DND-41 (cell line): ENCODE data around the gene UNC119.

Source experiments
- ATAC-seq: fragments of 200-7000 bp; cut with Tn5 transposase; 3 replicates; pipeline ENCODE4 v1.9.1; 2021; ENCODE audit warnings: low read depth; ENCODE audit not compliant: insufficient read depth
- DNase-seq: peaks from one replicate; pipeline ENCODE4 v3.0.0-alpha.2; 2020
- H2AFZ ChIP-seq: 2 replicates; pipeline ENCODE4 v1.6.0; 2012; ENCODE audit warnings: low read depth, low read length
- H3K27ac ChIP-seq: 2 replicates; pipeline ENCODE4 v1.5.1; 2012; ENCODE audit warnings: low read length, inconsistent platforms
- H3K27me3 ChIP-seq: fragments of 200-600 bp; sonication (generic); 2 replicates; pipeline ENCODE4 v1.6.0; 2012; ENCODE audit warnings: low read length, mild to moderate bottlenecking, inconsistent platforms; ENCODE audit not compliant: insufficient read depth, poor library complexity
- H3K36me3 ChIP-seq: 2 replicates; pipeline ENCODE4 v1.5.1; 2012; ENCODE audit warnings: low read length, inconsistent platforms; ENCODE audit not compliant: insufficient read depth
- H3K4me1 ChIP-seq: 2 replicates; pipeline ENCODE4 v1.5.1; 2012; ENCODE audit warnings: mild to moderate bottlenecking, low read length; ENCODE audit not compliant: insufficient read depth
- H3K4me2 ChIP-seq: 2 replicates; pipeline ENCODE4 v1.6.0; 2012; ENCODE audit warnings: mild to moderate bottlenecking, moderate library complexity, low read length, inconsistent platforms; ENCODE audit not compliant: insufficient read depth
- H3K4me3 ChIP-seq, 2 experiments: fragments of 200-600 bp in 1 of 2; shearing (Covaris generic) in 1 of 2; 2 replicates each; pipeline ENCODE4 v1.5.1; 2012 to 2016; ENCODE audit warnings: inconsistent platforms in 2 of 2, low read length in 2 of 2, mild to moderate bottlenecking in 2 of 2, low read depth in 1 of 2, moderate library complexity in 1 of 2
- H3K79me2 ChIP-seq: 2 replicates; pipeline ENCODE4 v1.6.0; 2012; ENCODE audit warnings: low read length, inconsistent platforms; ENCODE audit not compliant: insufficient read depth
- H3K9ac ChIP-seq: 2 replicates; pipeline ENCODE4 v1.6.0; 2012; ENCODE audit warnings: low read depth, mild to moderate bottlenecking, inconsistent platforms, low read length, moderate library complexity
- H3K9me3 ChIP-seq: 2 replicates; pipeline ENCODE4 v1.5.1; 2012; ENCODE audit warnings: low read length, moderate library complexity, mild to moderate bottlenecking, inconsistent platforms; ENCODE audit not compliant: insufficient read depth, severe bottlenecking
- H4K20me1 ChIP-seq: 2 replicates; pipeline ENCODE4 v1.6.0; 2012; ENCODE audit warnings: low read length; ENCODE audit not compliant: insufficient read depth
- CTCF ChIP-seq: IDR thresholded peaks from 2 replicates; pipeline ENCODE4 v1.5.1; 2012; ENCODE audit warnings: borderline replicate concordance, low read length, moderate library complexity, mild to moderate bottlenecking; ENCODE audit not compliant: poor library complexity, severe bottlenecking; ENCODE audit errors: extremely low read depth
- EZH2 ChIP-seq: IDR thresholded peaks from 3 replicates; pipeline ENCODE4 v1.6.1; 2012; ENCODE audit warnings: borderline replicate concordance, low read depth, mild to moderate bottlenecking, moderate library complexity, low read length, inconsistent platforms; ENCODE audit not compliant: severe bottlenecking

UNC119 gene

GRCh38 chr17:28519236-28519635 is 33.2 kb downstream of the UNC119 start:
- ATAC-seq (peak; percentile 100), DNase-seq (peak; percentile 82)
- Histone ChIP-seq H3K9ac (no peak overlapping the region), H3K9me3 (no peaks in the 10 kb centered on the region), H3K79me2 (no peaks in the 10 kb centered on the region), H2AFZ (no peak overlapping the region), H3K36me3 (no peaks in the 10 kb centered on the region), H3K4me1 (peaks cover 6% of the 10 kb centered on the region), H3K27ac (no peak overlapping the region), H3K4me2 (no peak overlapping the region), H3K27me3 (peaks cover 4% of the 10 kb centered on the region), H4K20me1 (no peaks in the 10 kb centered on the region), H3K4me3 (no peak overlapping the region)
- TF ChIP-seq EZH2 (no peak), CTCF (no peak)

- no peak overlapping the region for H3K9ac ChIP-seq
- H3K79me2 ChIP-seq: no peaks in the 10 kb centered on the region
- H4K20me1 ChIP-seq: no peaks in the 10 kb centered on the region
- no peaks in the 10 kb centered on the region for H3K9me3 ChIP-seq
- H3K4me2 ChIP-seq: no peak overlapping the region
- no peak for DNase-seq
- no peaks in the 10 kb centered on the region for H3K36me3 ChIP-seq
- H2AFZ ChIP-seq: no peak overlapping the region
- no peak for ATAC-seq
- no peak overlapping the region for H3K27ac ChIP-seq
- H3K27me3 ChIP-seq: peaks cover 7% of the 10 kb centered on the region
- peaks cover 6% of the 10 kb centered on the region for H3K4me1 ChIP-seq
- TF ChIP-seq EZH2 (no peak), CTCF (no peak)
- H3K4me3 ChIP-seq: no peak overlapping the region
These were observed 33.8 kb downstream of the UNC119 start for GRCh38 chr17:28518578-28518977.

GRCh38 chr17:28518132-28518531 is 34.3 kb downstream of the UNC119 start:
- Histone ChIP-seq H3K4me3 (no peak overlapping the region), H3K9ac (no peak overlapping the region), H2AFZ (no peak overlapping the region), H3K36me3 (no peaks in the 10 kb centered on the region), H3K9me3 (no peaks in the 10 kb centered on the region), H3K79me2 (no peaks in the 10 kb centered on the region), H3K4me2 (no peak overlapping the region), H3K4me1 (peaks cover 6% of the 10 kb centered on the region), H4K20me1 (no peaks in the 10 kb centered on the region), H3K27me3 (peaks cover 7% of the 10 kb centered on the region), H3K27ac (no peak overlapping the region)
- ATAC-seq (no peak), DNase-seq (no peak)
- TF ChIP-seq EZH2 (no peak), CTCF (no peak)

GRCh38 chr17:28515518-28515917 is 36.9 kb downstream of the UNC119 start:
- TF ChIP-seq EZH2 (no peak), CTCF (no peak)
- peaks cover 14% of the 10 kb centered on the region for H3K27me3 ChIP-seq

More at GRCh38 chr17:28515518-28515917, 36.9 kb downstream of the UNC119 start:
- no peaks in the 10 kb centered on the region for H4K20me1 ChIP-seq
- no peaks in the 10 kb centered on the region for H3K36me3 ChIP-seq
- ATAC-seq (no peak), DNase-seq (no peak)
- no peak overlapping the region for H2AFZ ChIP-seq
- H3K9me3 ChIP-seq: no peaks in the 10 kb centered on the region
- H3K4me1 ChIP-seq: peaks cover 6% of the 10 kb centered on the region
- H3K79me2 ChIP-seq: no peaks in the 10 kb centered on the region
- no peak overlapping the region for H3K27ac ChIP-seq
- H3K4me3 ChIP-seq: no peak overlapping the region
- H3K9ac ChIP-seq: no peak overlapping the region
- no peak overlapping the region for H3K4me2 ChIP-seq
